ENCODE measurements around the gene MAPKAP1. TPM values are rescaled to one million over a fixed set of nuclear protein-coding genes. Genes with fewer than 3 reads are reported as not detected.
A peak's percentile ranks its signal among the peaks of the same experiment; 100 is the strongest.

MAPKAP1 gene
- total and polyA plus RNA-seq, 2 donors: 61.4 to 97.6 TPM

- Histone ChIP-seq H3K4me1 (ENCODE audit: insufficient read depth) (no peaks in the 10 kb centered on the region), H3K36me3 (ENCODE audit: insufficient read depth) (no peaks in the 10 kb centered on the region), H3K4me3 (ENCODE audit: low read depth, low read length) (no peak overlapping the region), H3K27ac (ENCODE audit: low read depth) (no peak overlapping the region)
- 85% methylated on average over 6 of the region's 6 CpGs for WGBS
- DNase-seq (ENCODE audit: extremely low spot score): no peak
Measured at GRCh38 chr9:125475385-125475784, 231.6 kb downstream of the MAPKAP1 start.

- WGBS: 22% methylated on average over 11 of the region's 11 CpGs
- H3K27ac ChIP-seq (ENCODE audit: low read depth): no peak overlapping the region
- no peak overlapping the region for H3K4me3 ChIP-seq (ENCODE audit: low read depth, low read length)
- peak; percentile 50 for DNase-seq (ENCODE audit: extremely low spot score)
- H3K4me1 ChIP-seq (ENCODE audit: insufficient read depth): no peaks in the 10 kb centered on the region
- H3K36me3 ChIP-seq (ENCODE audit: insufficient read depth): no peaks in the 10 kb centered on the region
Measured at GRCh38 chr9:125472926-125473701, 233.9 kb downstream of the MAPKAP1 start.

GRCh38 chr9:125472562-125472925 lies 234.5 kb downstream of the MAPKAP1 start:
- DNase-seq (ENCODE audit: extremely low spot score): no peak
- Histone ChIP-seq H3K4me1 (ENCODE audit: insufficient read depth) (peaks cover under 1% of the 10 kb centered on the region), H3K36me3 (ENCODE audit: insufficient read depth) (no peaks in the 10 kb centered on the region), H3K27ac (ENCODE audit: low read depth) (no peak overlapping the region), H3K4me3 (ENCODE audit: low read depth, low read length) (no peak overlapping the region)
- 27% methylated on average over 4 of the region's 4 CpGs for WGBS

- Histone ChIP-seq H3K36me3 (ENCODE audit: insufficient read depth) (no peaks in the 10 kb centered on the region), H3K4me3 (ENCODE audit: low read depth, low read length) (no peak overlapping the region), H3K27ac (ENCODE audit: low read depth) (no peak overlapping the region), H3K4me1 (ENCODE audit: insufficient read depth) (peaks cover 1% of the 10 kb centered on the region)
- 79% methylated on average over 14 of the region's 14 CpGs for WGBS
- no peak for DNase-seq (ENCODE audit: extremely low spot score)
Measured at GRCh38 chr9:125470767-125471580, 236.0 kb downstream of the MAPKAP1 start.

- Histone ChIP-seq H3K36me3 (ENCODE audit: insufficient read depth) (no peaks in the 10 kb centered on the region), H3K27ac (ENCODE audit: low read depth) (no peak overlapping the region), H3K4me1 (ENCODE audit: insufficient read depth) (peaks cover 1% of the 10 kb centered on the region), H3K4me3 (ENCODE audit: low read depth, low read length) (no peak overlapping the region)
- DNase-seq (ENCODE audit: extremely low spot score): no peak
- 50% methylated on average over 3 of the region's 3 CpGs for WGBS
Measured at GRCh38 chr9:125470189-125470588, 236.8 kb downstream of the MAPKAP1 start.

- Histone ChIP-seq H3K4me1 (ENCODE audit: insufficient read depth) (peaks cover 1% of the 10 kb centered on the region), H3K27ac (ENCODE audit: low read depth) (no peak overlapping the region), H3K4me3 (ENCODE audit: low read depth, low read length) (no peak overlapping the region), H3K36me3 (ENCODE audit: insufficient read depth) (no peaks in the 10 kb centered on the region)
- 83% methylated on average over 8 of the region's 8 CpGs for WGBS
- DNase-seq (ENCODE audit: extremely low spot score): no peak
Measured at GRCh38 chr9:125468646-125469045, 238.4 kb downstream of the MAPKAP1 start.

GRCh38 chr9:125467116-125467740 lies 239.8 kb downstream of the MAPKAP1 start:
- H3K4me3 ChIP-seq (ENCODE audit: low read depth, low read length): no peak overlapping the region
- peaks cover 1% of the 10 kb centered on the region for H3K4me1 ChIP-seq (ENCODE audit: insufficient read depth)
- no peaks in the 10 kb centered on the region for H3K36me3 ChIP-seq (ENCODE audit: insufficient read depth)
- 53% methylated on average over 7 of the region's 7 CpGs for WGBS
- no peak for DNase-seq (ENCODE audit: extremely low spot score)
- no peak overlapping the region for H3K27ac ChIP-seq (ENCODE audit: low read depth)

GRCh38 chr9:125466411-125466810 lies 240.6 kb downstream of the MAPKAP1 start:
- Histone ChIP-seq H3K4me3 (ENCODE audit: low read depth, low read length) (no peak overlapping the region), H3K27ac (ENCODE audit: low read depth) (no peak overlapping the region), H3K36me3 (ENCODE audit: insufficient read depth) (no peaks in the 10 kb centered on the region), H3K4me1 (ENCODE audit: insufficient read depth) (peaks cover 1% of the 10 kb centered on the region)
- DNase-seq (ENCODE audit: extremely low spot score): no peak
- 38% methylated on average over 5 of the region's 5 CpGs for WGBS

- H3K36me3 ChIP-seq (ENCODE audit: insufficient read depth): no peaks in the 10 kb centered on the region
- no peak overlapping the region for H3K4me3 ChIP-seq (ENCODE audit: low read depth, low read length)
- no peak overlapping the region for H3K27ac ChIP-seq (ENCODE audit: low read depth)
- no peak for DNase-seq (ENCODE audit: extremely low spot score)
- peaks cover 1% of the 10 kb centered on the region for H3K4me1 ChIP-seq (ENCODE audit: insufficient read depth)
- WGBS: 56% methylated on average over 12 of the region's 12 CpGs
Measured at GRCh38 chr9:125464591-125465385, 242.2 kb downstream of the MAPKAP1 start.

- Histone ChIP-seq H3K27ac (ENCODE audit: low read depth) (no peak overlapping the region), H3K4me3 (ENCODE audit: low read depth, low read length) (no peak overlapping the region), H3K36me3 (ENCODE audit: insufficient read depth) (no peaks in the 10 kb centered on the region), H3K4me1 (ENCODE audit: insufficient read depth) (peaks cover 1% of the 10 kb centered on the region)
- no peak for DNase-seq (ENCODE audit: extremely low spot score)
- WGBS: 96% methylated on average over 2 of the region's 2 CpGs
Measured at GRCh38 chr9:125463926-125464325, 243.1 kb downstream of the MAPKAP1 start.

- Histone ChIP-seq H3K4me1 (ENCODE audit: insufficient read depth) (peaks cover 1% of the 10 kb centered on the region), H3K27ac (ENCODE audit: low read depth) (no peak overlapping the region), H3K36me3 (ENCODE audit: insufficient read depth) (no peaks in the 10 kb centered on the region), H3K4me3 (ENCODE audit: low read depth, low read length) (no peak overlapping the region)
- DNase-seq (ENCODE audit: extremely low spot score): no peak
- 82% methylated on average over 10 of the region's 10 CpGs for WGBS
Measured at GRCh38 chr9:125462861-125463291, 244.1 kb downstream of the MAPKAP1 start.

GRCh38 chr9:125461636-125462190 lies 245.3 kb downstream of the MAPKAP1 start:
- H3K36me3 ChIP-seq (ENCODE audit: insufficient read depth): no peaks in the 10 kb centered on the region
- no peak for DNase-seq (ENCODE audit: extremely low spot score)
- H3K4me3 ChIP-seq (ENCODE audit: low read depth, low read length): no peak overlapping the region
- H3K27ac ChIP-seq (ENCODE audit: low read depth): no peak overlapping the region
- no peaks in the 10 kb centered on the region for H3K4me1 ChIP-seq (ENCODE audit: insufficient read depth)
- WGBS: 85% methylated on average over 8 of the region's 8 CpGs
